ENCODE measurements around the gene CD300H.

The CD300H gene

DNA sequence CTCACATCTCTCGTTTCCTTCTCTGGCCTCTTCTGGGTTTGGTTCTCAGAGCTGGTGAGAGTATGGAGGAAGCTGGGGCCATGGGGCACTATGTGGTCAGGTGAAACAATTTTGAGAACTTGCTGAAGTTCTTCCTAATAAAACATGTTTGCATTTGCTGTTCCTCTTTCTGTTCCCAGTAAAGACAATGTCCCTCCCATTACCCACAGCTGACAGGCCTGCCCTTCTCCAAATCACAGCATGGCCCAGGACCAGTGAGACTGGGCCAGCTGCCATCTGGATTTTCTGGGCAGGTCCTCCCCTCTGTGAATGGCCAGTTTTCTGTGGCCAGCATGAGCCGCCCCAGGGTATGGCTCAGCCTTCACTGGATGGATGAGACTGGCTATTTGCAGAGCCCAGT is at the start of gene CD300H:
TSS of gene CD300H (minus strand) at position 113 of the 400 bp plus-strand sequence.
- peak in 3 of 56 donors; percentile 14 to 35 (median 16) for DNase-seq

DNA sequence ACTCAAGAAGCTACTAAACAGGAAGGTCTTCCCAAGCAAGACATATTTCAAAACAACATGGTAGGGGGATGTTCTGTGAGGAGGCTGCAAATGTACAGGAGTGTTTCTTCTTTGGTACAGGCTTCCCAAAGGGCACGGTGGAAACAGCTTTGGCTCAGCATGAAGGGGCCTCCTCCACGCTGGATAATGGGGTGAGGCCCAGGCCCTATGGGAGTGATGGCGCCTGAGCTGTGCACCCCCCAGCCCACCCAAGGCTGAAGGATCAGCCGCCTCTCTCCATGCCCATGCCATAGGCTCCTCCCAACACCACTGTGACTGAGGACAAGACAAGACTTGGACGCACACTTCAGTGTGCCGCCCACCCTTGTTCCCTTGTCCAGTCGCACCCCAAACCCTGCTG is 49.4 kb upstream of the CD300H start:
- no peak for DNase-seq

DNA sequence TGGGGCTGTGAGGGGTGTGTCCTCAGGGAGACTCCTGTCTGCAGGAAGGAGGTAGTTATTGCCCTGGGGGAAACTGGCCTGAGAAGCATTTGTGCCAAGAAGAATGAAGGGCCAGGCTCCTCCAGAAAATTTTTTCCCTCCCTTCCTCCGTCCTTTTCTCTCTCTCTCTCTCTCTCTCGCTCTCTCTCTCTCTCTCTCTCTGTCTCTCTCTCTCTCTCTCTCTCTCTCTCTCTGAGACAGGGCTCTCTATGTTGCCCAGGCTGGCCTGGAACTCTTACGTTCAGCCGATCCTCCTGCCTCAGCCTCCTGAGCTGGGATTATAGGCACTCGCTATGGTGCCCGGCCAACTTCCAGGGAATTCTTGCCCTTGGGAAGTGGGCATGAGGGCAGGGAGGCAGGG is 44.7 kb upstream of the CD300H start:
- DNase-seq, result no peak

DNA sequence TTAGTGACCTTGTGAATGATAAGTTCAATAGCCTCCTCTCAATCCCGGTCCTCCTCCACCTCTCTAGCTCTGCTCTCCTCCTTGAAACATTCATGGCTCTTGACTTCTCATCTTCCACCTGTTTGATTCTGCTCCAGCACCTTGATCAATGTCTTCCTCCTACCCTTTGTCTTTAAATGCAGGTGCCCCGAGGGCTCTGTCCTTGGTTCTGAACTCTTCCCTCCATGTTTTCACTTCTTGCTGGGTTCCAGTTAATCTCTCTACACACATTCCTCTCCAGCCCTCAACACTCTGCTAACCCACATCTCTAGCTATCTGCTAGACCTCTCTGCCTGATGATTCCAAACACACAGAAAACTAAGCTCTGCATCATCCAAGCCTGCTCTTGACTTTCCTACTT is 42.8 kb upstream of the CD300H start:
- DNase-seq, result no peak

DNA sequence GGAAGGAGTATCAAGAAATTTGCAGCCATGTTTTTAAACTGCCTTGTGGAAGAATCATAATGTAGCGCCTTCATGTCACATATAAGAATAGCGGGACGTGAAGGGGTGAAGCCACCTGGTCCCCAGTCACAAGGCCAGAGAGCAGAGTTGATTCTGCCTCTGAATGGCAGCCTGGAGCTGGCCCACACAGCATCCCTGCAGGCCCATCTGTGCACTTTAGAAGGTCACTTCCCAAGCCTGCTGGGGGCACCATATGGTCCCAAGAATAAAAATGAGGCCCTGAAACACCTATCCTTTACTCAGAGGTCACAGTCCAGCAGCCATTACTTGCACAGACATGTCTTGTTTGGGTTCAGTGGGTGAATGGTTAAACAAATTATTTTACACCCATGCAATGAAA is 41.2 kb upstream of the CD300H start:
- DNase-seq, result no peak

DNA sequence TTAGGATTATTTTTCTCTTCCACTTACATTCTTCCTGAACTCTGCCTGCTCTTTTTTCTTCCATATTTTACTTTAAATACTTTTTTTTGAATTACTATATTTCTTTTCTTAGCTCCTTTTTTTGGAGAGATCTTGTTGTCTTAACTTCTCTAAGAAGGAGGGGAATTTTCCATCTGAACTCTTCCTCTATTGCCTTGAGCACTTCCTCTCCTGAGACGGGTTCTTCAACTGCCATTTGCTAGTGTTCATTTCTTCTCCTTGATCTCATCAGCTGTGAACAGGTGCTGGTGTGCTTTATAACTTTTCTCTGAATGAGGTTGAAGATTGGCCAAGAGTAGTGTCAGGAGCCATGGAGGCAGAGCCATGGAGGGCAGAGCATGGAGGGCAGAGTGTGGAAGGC is 39.9 kb upstream of the CD300H start:
- no peak for DNase-seq

DNA sequence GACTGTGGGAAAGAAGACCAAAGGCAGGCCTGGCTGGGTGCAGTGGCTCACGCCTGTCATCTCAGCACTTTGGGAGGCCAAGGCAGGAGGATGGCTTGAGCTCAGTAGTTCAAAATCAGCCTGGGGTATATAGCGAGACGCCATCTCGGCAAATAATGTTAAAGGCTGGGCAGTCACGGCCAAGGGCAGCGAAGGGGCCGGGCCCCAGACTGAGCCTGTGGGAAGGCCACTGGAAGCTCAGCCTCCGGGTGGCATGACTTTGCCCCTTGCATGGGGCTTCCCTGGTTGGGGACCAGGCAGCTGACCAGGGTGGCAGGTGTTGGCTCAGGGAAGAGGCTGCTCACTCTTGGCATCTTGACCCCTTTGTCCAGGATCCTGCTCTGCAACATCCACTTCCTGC is 38.7 kb upstream of the CD300H start:
- DNase-seq, result no peak

DNA sequence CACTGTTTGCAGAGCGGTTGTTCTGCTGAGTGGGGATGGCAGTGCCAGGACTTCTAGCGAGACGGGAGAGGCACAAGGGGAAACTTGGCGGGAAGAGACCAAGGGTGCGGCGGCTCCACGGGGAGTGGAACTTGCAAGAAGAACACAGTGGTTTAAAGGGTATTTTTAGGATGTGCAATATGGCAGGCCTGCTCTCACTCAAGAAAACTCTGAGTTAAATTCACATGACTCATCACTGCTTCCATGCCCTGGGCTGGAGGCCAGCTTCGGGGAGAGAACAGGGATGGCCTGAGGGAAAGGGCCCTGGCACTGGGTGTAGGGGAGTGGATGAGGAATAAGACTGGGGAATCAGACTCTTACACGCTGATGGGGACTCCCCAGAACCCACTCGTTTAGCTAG is 38.1 kb upstream of the CD300H start:
- DNase-seq, result peak in 7 of 56 donors; percentile 2 to 15 (median 9)

DNA sequence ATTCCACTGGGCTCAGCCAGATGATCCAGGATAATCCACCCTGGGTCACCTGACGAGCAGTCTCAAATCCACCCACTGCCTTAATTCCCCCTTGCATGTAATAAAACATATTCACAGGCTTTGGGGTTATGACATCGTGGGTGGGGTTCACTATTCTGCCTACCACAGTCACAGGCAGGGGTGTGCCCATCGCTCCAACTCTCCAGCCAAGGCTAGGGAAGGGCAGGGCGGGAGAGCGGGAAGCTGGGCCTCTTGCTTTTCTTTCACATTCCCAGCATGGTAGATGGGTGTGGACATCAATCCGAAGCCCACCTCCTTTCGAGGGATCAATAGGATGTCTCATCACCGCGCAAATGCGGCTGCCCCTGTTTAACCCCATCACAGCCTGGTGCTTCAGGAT is 37.5 kb upstream of the CD300H start:
- no peak for DNase-seq

DNA sequence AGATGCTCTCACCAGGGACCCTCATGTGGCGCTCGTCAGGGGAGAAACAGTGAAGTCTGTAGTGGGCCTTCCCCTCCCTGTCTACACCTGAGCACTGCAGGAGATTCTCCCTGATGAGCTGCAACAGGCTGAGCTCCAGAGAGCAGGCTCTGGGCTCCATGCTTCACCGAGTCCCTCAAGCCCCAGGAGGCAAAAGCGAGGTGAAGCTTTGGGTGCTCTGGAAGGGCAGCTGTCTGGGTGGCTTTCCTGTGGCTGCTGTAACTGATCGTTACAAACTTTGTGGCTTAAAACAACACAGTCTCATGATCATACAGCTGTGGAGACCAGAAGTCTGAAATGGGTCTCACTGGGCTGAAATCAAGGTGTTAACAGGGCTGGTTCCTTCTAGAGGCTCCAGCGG is 36.9 kb upstream of the CD300H start:
- no peak for DNase-seq

DNA sequence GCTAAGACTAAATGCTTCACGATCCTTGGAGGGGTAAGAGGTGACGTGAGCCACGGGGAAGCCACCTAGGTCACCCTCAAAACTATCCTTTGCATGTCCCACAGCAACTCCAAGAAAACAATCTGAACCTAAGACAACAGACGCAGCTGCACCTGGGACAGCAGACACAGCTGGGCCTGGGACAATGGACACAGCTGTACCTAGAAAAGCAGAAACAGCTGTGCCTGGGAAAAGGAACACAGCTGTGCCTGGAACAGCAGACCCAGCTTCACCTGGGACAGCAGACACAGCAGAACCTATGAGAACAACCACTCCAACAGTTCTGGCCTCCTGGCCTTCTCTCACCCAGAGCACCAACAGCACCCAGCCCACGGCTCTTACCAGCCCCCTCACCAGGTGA is 36.4 kb upstream of the CD300H start:
- DNase-seq, result no peak

DNA sequence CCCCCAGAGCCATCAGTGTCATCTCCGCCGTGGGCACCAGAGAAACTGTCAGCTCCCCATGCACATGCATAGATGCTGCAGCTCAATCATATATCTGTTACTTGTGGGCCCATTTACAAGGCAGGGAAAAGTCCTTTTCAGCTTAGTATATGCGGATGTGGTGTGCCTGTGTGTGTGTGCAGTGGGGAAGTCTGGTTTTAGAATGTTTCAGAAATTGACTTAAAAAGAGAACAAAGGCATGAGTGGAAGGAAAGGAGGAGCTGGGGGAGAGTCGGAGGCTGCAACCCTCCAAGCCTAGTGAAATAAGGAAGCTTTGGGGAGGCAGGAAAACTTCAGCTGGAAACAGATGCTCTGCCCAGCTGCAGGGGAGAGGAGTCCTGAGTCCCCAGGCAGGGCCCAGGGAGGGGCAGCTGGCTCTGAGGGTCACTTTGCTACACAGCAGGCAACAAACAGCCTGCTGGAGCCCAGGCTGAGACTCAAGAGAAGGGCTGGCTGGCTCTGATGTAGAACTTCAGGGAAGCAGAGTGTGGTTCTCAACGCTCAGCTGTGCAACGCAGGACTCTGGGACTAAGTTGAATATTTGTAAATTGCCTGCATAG is 35.8 kb upstream of the CD300H start:
- DNase-seq, result no peak

DNA sequence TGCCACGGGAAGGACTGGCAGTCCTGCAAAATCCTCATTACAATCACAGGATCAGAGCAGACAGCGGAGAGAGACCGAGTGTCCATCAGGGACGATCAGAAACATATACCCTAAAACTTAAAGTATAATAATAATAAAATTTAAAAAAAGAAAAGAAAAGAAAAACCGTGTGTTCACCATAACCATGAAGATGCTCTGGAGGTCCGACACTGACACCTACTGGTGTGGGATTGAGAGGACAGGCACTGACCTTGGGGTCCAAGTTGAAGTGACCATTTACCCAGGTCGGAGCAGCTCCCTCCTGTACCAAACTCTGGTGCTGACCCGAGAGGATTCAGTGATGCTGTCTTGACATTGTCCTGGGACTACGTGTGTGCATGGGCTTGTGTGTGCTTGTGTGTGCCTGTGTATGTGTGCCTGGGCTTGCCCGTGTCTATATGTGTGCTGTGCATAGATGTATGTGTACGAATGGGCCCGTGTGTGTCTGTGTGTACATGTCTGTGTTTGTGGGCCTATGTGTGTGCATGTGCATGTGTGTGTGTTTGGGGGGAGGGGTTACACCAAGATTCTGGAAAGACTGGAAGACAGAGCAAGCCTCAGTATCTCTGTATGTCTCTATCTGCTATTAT is 34.7 kb upstream of the CD300H start:
- peak in 5 of 56 donors; percentile 1 to 29 (median 6) for DNase-seq

DNA sequence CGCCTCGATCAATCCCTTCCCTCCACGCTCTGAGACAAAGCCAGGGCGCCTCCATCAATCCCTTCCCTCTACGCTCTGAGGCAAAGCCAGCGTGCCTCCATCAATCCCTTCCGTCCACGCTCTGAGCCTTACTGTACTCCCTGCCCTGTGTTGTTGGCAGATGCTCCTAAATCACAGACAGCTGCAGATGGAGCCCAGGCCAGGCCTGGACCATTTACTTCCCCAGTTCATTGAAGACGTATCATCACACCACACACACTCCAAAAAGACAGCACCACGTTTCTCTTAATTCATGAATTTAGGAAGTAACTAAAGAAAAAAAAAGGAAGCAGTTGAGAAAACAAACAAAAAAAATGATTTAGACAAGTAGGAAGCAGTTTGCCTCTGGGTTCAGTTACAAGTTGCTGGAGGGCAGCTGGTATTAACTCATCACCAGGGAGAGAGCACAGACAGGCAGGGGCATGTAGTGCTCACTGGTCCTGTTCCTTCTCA is 32.2 kb upstream of the CD300H start:
- peak in 2 of 56 donors; percentile 8 to 9 for DNase-seq

DNA sequence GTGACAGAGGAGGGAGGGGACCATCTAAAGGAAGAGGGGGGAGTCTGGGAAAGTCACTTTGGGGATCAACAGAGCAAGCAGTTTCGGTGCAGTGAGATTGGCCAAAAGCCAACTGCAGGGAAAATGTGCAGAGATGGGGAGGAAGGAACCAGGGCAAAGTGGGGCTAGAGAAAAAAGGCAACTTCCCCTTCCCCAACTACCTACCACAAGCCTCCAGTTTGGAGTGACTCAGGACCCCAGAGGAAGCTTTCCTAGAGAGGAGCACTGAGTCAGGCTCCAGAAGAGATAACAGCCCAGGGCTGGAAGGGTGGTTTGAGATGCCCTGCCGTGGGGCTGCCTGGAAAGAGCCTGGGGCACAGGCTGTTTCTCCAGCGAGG is 31.7 kb upstream of the CD300H start:
- no peak for DNase-seq

DNA sequence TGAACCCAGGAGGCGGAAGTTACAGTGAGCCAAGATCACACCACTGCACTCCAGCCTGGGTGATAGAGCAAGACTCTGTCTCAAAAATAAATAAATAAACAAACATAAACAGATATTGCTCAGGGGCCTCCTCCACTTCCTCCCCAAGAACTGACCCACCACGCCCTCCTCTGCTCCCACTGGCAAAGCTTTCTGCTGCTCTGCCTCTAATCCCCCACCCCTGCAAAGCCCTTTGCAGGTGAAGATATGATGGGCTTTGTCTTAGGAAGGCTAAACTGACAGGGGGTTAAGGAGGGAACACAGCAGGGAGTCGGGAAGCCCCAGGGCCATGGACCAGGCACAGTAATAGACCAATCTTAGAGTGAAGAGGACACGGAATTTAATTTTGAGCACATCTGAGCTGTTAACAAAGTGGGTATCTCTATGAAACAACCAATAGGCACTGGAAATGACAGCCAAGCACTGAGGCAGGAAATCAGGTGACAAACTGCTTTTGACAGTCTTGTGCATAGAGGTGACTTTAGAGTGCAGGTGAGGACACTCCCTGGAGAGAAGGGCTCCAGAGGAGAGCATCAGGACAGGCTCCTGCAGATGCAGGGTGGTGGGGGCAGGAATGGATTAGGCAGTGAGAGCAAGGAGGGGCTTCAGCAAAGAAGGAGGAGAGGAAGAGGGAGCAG is 31.2 kb upstream of the CD300H start:
- no peak for DNase-seq

DNA sequence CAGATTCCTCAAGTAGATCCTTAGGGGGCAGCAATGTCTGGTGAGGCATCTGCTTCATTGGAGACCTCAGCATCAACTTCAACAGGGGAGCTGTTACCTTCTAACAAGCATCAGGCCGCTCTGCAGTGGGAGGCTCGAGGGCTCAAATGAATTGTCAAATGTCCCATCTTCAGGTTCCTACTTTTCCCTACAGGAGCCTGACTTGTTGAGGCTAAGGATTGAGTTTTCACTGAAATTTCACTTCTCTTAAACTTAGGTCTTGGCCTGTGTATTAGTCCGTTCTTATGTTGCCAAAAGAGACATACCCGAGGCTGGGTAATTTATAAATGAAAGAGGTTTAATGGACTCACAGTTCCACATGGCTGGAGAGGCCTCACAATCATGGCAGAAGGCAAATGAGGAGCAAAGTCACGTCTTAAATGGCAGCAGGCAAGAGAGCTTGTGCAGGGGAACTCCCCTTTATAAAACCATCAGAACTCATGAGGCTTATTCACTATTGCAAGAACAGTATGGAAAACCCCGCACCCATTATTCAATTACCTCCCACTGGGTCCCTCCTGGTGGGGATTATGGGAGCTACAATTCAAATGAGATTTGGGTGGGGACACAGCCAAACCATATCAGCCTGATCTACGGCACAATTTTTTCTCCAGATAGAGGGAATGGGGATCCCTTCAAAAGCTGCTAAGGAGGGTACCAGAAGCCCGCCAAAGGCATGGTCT is 29.9 kb upstream of the CD300H start:
- DNase-seq, result no peak

DNA sequence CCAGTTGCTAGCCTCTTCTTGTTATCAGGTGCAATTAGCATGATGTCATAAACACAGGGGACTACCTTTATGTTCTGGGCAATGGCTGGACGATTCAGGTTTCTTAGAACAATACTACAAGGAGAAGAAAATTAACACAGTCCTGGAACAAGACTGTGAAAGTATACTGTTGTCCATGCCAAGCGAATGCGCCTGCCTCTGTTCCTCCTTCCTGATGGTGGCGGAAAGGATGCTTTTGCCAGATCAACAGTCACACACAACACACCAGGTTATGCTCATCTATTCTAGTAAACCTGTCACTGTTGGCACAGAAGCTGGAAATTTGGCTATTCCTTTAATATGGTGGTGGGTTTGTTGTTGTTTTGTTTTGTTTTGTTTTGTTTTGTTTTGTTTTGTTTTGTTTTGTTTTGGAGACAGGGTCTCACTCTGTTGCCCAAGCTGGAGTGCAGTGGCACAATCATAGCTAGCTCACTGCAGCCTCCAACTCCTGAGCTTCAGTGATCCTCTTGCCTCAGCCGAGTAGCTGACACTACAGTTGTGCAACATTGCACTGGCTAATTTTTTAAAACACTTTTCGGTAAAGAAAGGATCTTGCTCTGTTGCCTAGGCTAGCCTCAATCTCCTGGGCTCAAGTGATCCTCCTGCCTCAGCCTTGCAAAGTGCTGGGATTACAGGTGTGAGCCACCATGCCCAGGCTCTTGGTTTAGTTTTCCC is 27.9 kb upstream of the CD300H start:
- DNase-seq, result no peak

DNA sequence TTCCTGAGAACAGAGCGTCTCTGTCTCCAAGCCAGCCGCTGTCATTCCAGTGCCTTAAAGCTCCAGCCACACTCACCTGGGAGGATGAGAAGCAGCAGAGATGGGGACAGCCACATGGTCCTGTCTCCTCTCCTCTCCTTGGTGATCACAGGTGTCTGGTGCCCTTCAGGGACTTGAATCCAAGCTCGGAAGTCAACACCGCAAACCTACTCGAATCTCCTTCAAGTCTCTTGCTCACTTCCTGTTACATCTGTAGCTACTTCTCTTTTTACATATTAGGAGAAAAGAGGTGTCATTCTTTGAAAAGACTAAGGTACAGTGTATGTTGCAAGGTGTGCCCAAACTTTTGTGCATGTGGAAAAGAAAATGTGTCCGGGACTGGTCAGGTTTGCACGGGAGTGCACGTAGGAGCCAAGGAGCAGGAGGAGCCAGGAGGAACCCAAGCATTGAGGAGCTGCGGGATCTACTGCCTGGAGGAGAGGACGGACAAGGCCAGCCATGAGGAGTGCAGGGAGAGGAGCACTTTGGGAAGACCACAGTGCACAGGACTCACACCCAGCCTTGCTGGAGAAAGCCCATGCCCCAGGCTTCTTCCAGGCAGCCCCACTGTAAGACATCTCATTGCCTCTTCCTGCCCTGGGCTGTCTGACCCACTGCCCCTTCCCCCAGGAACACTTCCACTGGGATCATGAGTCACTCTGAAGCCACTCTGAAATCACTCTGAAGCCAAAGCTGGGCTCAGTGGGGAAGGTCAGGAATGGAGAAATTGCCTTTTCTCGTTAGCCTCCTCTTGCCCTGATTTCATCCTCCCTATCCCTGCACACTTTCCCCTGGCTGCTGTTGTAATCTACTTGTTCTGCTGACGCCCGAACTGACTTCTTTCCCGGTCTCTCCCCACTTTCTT is 25.0 kb upstream of the CD300H start, which contains the start of gene CD300LD:
TSS of gene CD300LD (minus strand) at position 197 of the 904 bp plus-strand sequence. CDS start at position 116, 81 bp downstream.
- DNase-seq, result no peak

DNA sequence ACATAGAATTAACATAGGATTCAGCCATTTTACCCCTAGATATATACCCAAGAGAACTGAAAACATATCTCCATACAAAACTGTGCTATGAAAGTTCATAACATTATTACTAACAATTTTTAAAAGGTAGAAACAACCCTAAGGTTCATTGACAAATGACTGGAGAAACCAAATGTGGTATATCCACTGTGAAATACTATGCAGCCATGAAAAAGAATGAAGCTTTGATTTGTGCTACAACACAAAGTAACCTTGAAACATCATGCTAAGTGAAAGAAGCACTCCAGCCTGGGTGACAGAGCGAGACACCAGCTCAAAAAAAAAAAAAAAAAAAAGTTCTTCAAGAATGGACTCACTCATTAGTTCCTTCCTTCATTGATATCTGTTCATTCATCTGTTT is 24.2 kb upstream of the CD300H start:
- no peak for DNase-seq

Data from amygdala (tissue), 56 donors.